HG02885 (cell line): ENCODE results near the gene RRP1B.

Experiments
- ATAC-seq: cut with Tn5 transposase; IDR thresholded peaks from one replicate; pipeline ENCODE4 v1.9.1; 2021; ENCODE audit warnings: mild to moderate bottlenecking; ENCODE audit not compliant: unreplicated experiment, poor library complexity

Gene RRP1B

GRCh38 chr21:43719748-43720538, 60.6 kb downstream of the RRP1B start:
- peak; percentile 2 for ATAC-seq

GRCh38 chr21:43720539-43721166, 61.3 kb downstream of the RRP1B start:
- no peak for ATAC-seq

GRCh38 chr21:43721206-43721605, 61.8 kb downstream of the RRP1B start:
- no peak for ATAC-seq

- ATAC-seq, result no peak
These were observed 62.6 kb downstream of the RRP1B start for GRCh38 chr21:43721939-43722338.

GRCh38 chr21:43723648-43724047, 64.3 kb downstream of the RRP1B start:
- ATAC-seq, result no peak

- no peak for ATAC-seq
These were observed 67.5 kb downstream of the RRP1B start for GRCh38 chr21:43726686-43727518.

GRCh38 chr21:43727519-43728153, 68.3 kb downstream of the RRP1B start:
- ATAC-seq, result no peak

GRCh38 chr21:43728154-43728466, 68.8 kb downstream of the RRP1B start:
- no peak for ATAC-seq

GRCh38 chr21:43728467-43729390, 69.4 kb downstream of the RRP1B start:
- ATAC-seq, result peak; percentile 80

GRCh38 chr21:43731476-43731875, 72.1 kb downstream of the RRP1B start:
- ATAC-seq, result no peak

GRCh38 chr21:43731891-43732711, 72.7 kb downstream of the RRP1B start:
- no peak for ATAC-seq

- ATAC-seq, result no peak
These were observed 73.7 kb downstream of the RRP1B start for GRCh38 chr21:43733060-43733459.

- no peak for ATAC-seq
These were observed 74.2 kb downstream of the RRP1B start for GRCh38 chr21:43733529-43734071.

GRCh38 chr21:43734131-43734927, 75.0 kb downstream of the RRP1B start:
- ATAC-seq, result no peak

GRCh38 chr21:43734928-43735229, 75.5 kb downstream of the RRP1B start:
- ATAC-seq, result no peak

GRCh38 chr21:43735236-43736091, 76.1 kb downstream of the RRP1B start:
- ATAC-seq, result no peak

GRCh38 chr21:43736224-43736883, 77.0 kb downstream of the RRP1B start:
- no peak for ATAC-seq
